IMR-90 (cell line): ENCODE measurements around the gene KCNMA1. TPM values are rescaled to one million over a fixed set of nuclear protein-coding genes. Genes with fewer than 3 reads are reported as not detected.

Experiments
- ATAC-seq: fragments of 200-7000 bp; cut with Tn5 transposase; 2 replicates; pipeline ENCODE4 v1.9.1; 2020; ENCODE audit warnings: low read depth, mild to moderate bottlenecking, moderate library complexity
- BruUV-seq: library from RNA; stranded (reverse); fragments of 400-500 nt; replicated peaks from 2 replicates; lab custom pipeline; 2021; lab: Mats Ljungman, UMichigan
- CTCF ChIA-PET: fragments of 300-600 bp; formaldehyde crosslinking; extraction: SDS; loops from one replicate; lab custom pipeline; 2021; ENCODE audit warnings: antibody characterized with exemption; lab: Yijun Ruan, JAX
- POLR2A ChIA-PET: fragments of 300-600 bp; sonication (Branson Sonifier 250); formaldehyde crosslinking; loops from one replicate; lab custom pipeline; 2022; ENCODE audit warnings: antibody characterized with exemption; ENCODE audit not compliant: unreplicated experiment; lab: Charles Lee
- DNase-seq: peaks from one replicate; pipeline ENCODE4 v3.0.0; 2013
- H2AFZ ChIP-seq: replicated peaks from 2 replicates; pipeline ENCODE3; 2013; ENCODE audit warnings: low read length, mild to moderate bottlenecking; ENCODE audit not compliant: poor library complexity
- H2AK5ac ChIP-seq: 2 replicates; pipeline ENCODE4 v1.6.1; 2013; ENCODE audit warnings: low read depth, low read length, inconsistent platforms
- H2AK9ac ChIP-seq: replicated peaks from 2 replicates; pipeline ENCODE3; 2013; ENCODE audit warnings: mild to moderate bottlenecking, low read depth, low read length, moderate library complexity; ENCODE audit not compliant: poor library complexity
- H2BK120ac ChIP-seq: 2 replicates; pipeline ENCODE4 v1.6.1; 2013; ENCODE audit warnings: low read depth, low read length, inconsistent platforms
- H2BK15ac ChIP-seq: 3 replicates; pipeline ENCODE4 v1.6.1; 2013; ENCODE audit warnings: low read depth, low read length, inconsistent platforms
- H2BK20ac ChIP-seq: 2 replicates; pipeline ENCODE4 v1.6.1; 2013; ENCODE audit warnings: low read depth, mild to moderate bottlenecking, inconsistent platforms, low read length, moderate library complexity
- H2BK5ac ChIP-seq: 2 replicates; pipeline ENCODE4 v1.6.1; 2013; ENCODE audit warnings: mild to moderate bottlenecking, low read depth, low read length, inconsistent platforms; ENCODE audit not compliant: poor library complexity, severe bottlenecking
- H3K14ac ChIP-seq: replicated peaks from 2 replicates; pipeline ENCODE4 v1.6.1; 2013; ENCODE audit warnings: low read depth, low read length, inconsistent platforms
- H3K18ac ChIP-seq: 2 replicates; pipeline ENCODE4 v1.6.1; 2013; ENCODE audit warnings: low read depth, low read length, control low read depth
- H3K23ac ChIP-seq: 2 replicates; pipeline ENCODE4 v1.6.1; 2013; ENCODE audit warnings: low read depth, low read length, inconsistent platforms
- H3K27ac ChIP-seq: 2 replicates; pipeline ENCODE4 v1.5.1; 2013; ENCODE audit warnings: mild to moderate bottlenecking, control low read depth, low read length; ENCODE audit not compliant: insufficient read depth
- H3K27me3 ChIP-seq: 2 replicates; pipeline ENCODE4 v1.6.1; 2013; ENCODE audit warnings: low read length; ENCODE audit not compliant: control insufficient read depth, insufficient read depth
- H3K36me3 ChIP-seq: 2 replicates; pipeline ENCODE4 v1.6.1; 2013; ENCODE audit warnings: low read length, mixed read lengths; ENCODE audit not compliant: control insufficient read depth, insufficient read depth
- H3K4ac ChIP-seq: 2 replicates; pipeline ENCODE4 v1.6.1; 2013; ENCODE audit warnings: low read depth, low read length, inconsistent platforms
- H3K4me1 ChIP-seq: 2 replicates; pipeline ENCODE4 v1.6.1; 2013; ENCODE audit warnings: low read length, mixed read lengths; ENCODE audit not compliant: control insufficient read depth, insufficient read depth
- H3K4me2 ChIP-seq: 2 replicates; pipeline ENCODE4 v1.6.1; 2013; ENCODE audit warnings: low read depth, mild to moderate bottlenecking, control low read depth, low read length, moderate library complexity
- H3K4me3 ChIP-seq: 2 replicates; pipeline ENCODE4 v1.5.1; 2013; ENCODE audit warnings: low read depth, mild to moderate bottlenecking, control low read depth, low read length, moderate library complexity; ENCODE audit not compliant: insufficient read depth
- H3K56ac ChIP-seq: 2 replicates; pipeline ENCODE4 v1.6.1; 2013; ENCODE audit warnings: low read length, inconsistent platforms; ENCODE audit not compliant: insufficient read depth; ENCODE audit errors: extremely low read depth
- H3K79me1 ChIP-seq, 2 experiments: 2 replicates each; pipeline ENCODE4 v1.6.1; 2013; ENCODE audit warnings: low read length in 2 of 2, inconsistent platforms in 1 of 2, low read depth in 1 of 2
- H3K9ac ChIP-seq: 2 replicates; pipeline ENCODE4 v1.6.1; 2013; ENCODE audit warnings: low read depth, low read length, control low read depth
- H3K9me1 ChIP-seq: 2 replicates; pipeline ENCODE4 v1.6.1; 2013; ENCODE audit warnings: low read length, inconsistent platforms; ENCODE audit not compliant: insufficient read depth
- H3K9me3 ChIP-seq: 2 replicates; pipeline ENCODE4 v1.6.1; 2013; ENCODE audit warnings: low read length; ENCODE audit not compliant: control insufficient read depth, insufficient read depth
- H4K20me1 ChIP-seq: 2 replicates; pipeline ENCODE4 v1.6.1; 2013; ENCODE audit warnings: low read length, inconsistent platforms; ENCODE audit not compliant: insufficient read depth
- H4K5ac ChIP-seq: 2 replicates; pipeline ENCODE4 v1.6.1; 2013; ENCODE audit warnings: mild to moderate bottlenecking, low read depth, low read length, control low read depth
- H4K8ac ChIP-seq, 2 experiments: 2 replicates each; pipeline ENCODE4 v1.6.1; 2013; ENCODE audit warnings: low read depth in 2 of 2, low read length in 2 of 2, control low read depth in 1 of 2, inconsistent platforms in 1 of 2
- H4K91ac ChIP-seq: 2 replicates; pipeline ENCODE4 v1.6.1; 2013; ENCODE audit warnings: low read depth, low read length, inconsistent platforms; ENCODE audit not compliant: insufficient read depth
- CEBPB ChIP-seq: IDR thresholded peaks from 2 replicates; pipeline ENCODE4 v1.6.1; 2012; ENCODE audit warnings: low read depth, low read length, improper control_type of control experiment
- CTCF ChIP-seq: conservative IDR thresholded peaks from 2 replicates; pipeline ENCODE4 v1.5.1; 2012; ENCODE audit warnings: mild to moderate bottlenecking, low read depth, low read length, improper control_type of control experiment
- ELK1 ChIP-seq: fragments of 150-350 bp; IDR thresholded peaks from 2 replicates; pipeline ENCODE4 v1.6.1; 2016; ENCODE audit warnings: low read depth, mild to moderate bottlenecking, low read length, moderate library complexity, borderline replicate concordance
- FOS ChIP-seq: fragments of 150-350 bp; IDR thresholded peaks from 2 replicates; pipeline ENCODE4 v1.6.1; 2016; ENCODE audit warnings: low read depth, low read length
- MAFK ChIP-seq: IDR thresholded peaks from 2 replicates; pipeline ENCODE4 v1.6.1; 2012; ENCODE audit warnings: low read depth, low read length, improper control_type of control experiment
- MXI1 ChIP-seq: IDR thresholded peaks from 2 replicates; pipeline ENCODE4 v1.6.1; 2012; ENCODE audit warnings: low read depth, mild to moderate bottlenecking, low read length, moderate library complexity, borderline replicate concordance
- NFE2L2 ChIP-seq: fragments of 150-350 bp; IDR thresholded peaks from 2 replicates; pipeline ENCODE4 v1.6.1; 2016; ENCODE audit warnings: low read depth, mild to moderate bottlenecking, low read length
- RFX5 ChIP-seq: IDR thresholded peaks from 2 replicates; pipeline ENCODE4 v1.8.0; 2012; ENCODE audit warnings: low read depth, mild to moderate bottlenecking, low read length, moderate library complexity
- SMC3 ChIP-seq: fragments of 150-350 bp; IDR thresholded peaks from 2 replicates; pipeline ENCODE4 v1.6.1; 2016; ENCODE audit warnings: low read depth, mild to moderate bottlenecking, antibody characterized with exemption, low read length, moderate library complexity
- WGBS, 2 experiments: methylation state at CpG; one replicate each; pipeline versions ENCODE4 v1.1.5 to v1.1.7; 2013; ENCODE audit warnings: missing lambda C conversion rate in 2 of 2; ENCODE audit not compliant: insufficient read length in 1 of 2; ENCODE audit errors: extremely low coverage in 2 of 2; 5-methylcytosine and 5-hydroxymethylcytosine counted together
- dilution Hi-C: fragments of 300-500 bp; cut with HindIII; formaldehyde crosslinking; loops from one replicate; pipeline ENCODE4 v1.14.3; 2018; ENCODE audit warnings: low sequenced_read_pairs; ENCODE audit not compliant: unreplicated experiment
- in situ Hi-C: fragments of 300-500 bp; cut with MboI; formaldehyde crosslinking; loops from 3 replicates; pipeline ENCODE4 v1.14.3; 2019; ENCODE audit warnings: low sequenced_read_pairs, inconsistent platforms, mixed read lengths
- intact Hi-C: fragments of 100-400 bp; cut with micrococcal nuclease; formaldehyde crosslinking; loops from 2 replicates; pipeline ENCODE4 v1.10.0; 2022
- polyA plus RNA-seq, 3 experiments: library from polyadenylated mRNA; depleted of rRNA; stranded (reverse); fragments of >200 nt; gene quantifications; 2 replicates each; pipeline ENCODE4 v1.2.3, GENCODE V29; 2012; ENCODE audit warnings: low replicate concordance in 1 of 3
- total RNA-seq: library from RNA; depleted of rRNA; stranded (reverse); fragments of >200 nt; gene quantifications from 2 replicates; pipeline ENCODE4 v1.2.3, GENCODE V29; 2012

The KCNMA1 gene
- total and polyA plus RNA-seq, 2 of the 4 experiments (the other 2 are of a cell fraction): 25.6 to 29.6 TPM

- BruUV-seq: no TSS peak
- Histone ChIP-seq H3K4me1 (peaks cover 5% of the 10 kb centered on the region), H3K79me1 (no peaks in the 10 kb centered on the region), H2AFZ (no peak overlapping the region), H4K8ac (no peak overlapping the region), H3K56ac (no peak overlapping the region), H3K23ac (no peak overlapping the region), H3K14ac (0 out of 2 replicates have a peak overlapping the region, but pooled peaks have one; percentile 21), H3K4ac (no peak overlapping the region), H3K18ac (no peak overlapping the region), H4K91ac (no peak overlapping the region), H2BK120ac (no peak overlapping the region), H2BK5ac (no peak overlapping the region), H3K27me3 (no peaks in the 10 kb centered on the region), H3K36me3 (no peaks in the 10 kb centered on the region), H2AK9ac (no peak overlapping the region), H2BK20ac (no peak overlapping the region), H3K9ac (no peak overlapping the region), H4K20me1 (no peaks in the 10 kb centered on the region), H2BK15ac (no peak overlapping the region), H3K9me1 (0 out of 2 replicates have a peak, but pooled peaks cover 8% of the 10 kb centered on the region), H3K4me2 (no peak overlapping the region), H3K4me3 (no peak overlapping the region), H3K9me3 (no peaks in the 10 kb centered on the region), H2AK5ac (no peak overlapping the region), H4K5ac (no peak overlapping the region), H3K27ac (no peak overlapping the region)
- no peak for ATAC-seq
- intact Hi-C loops (loop anchor here (10.0 kb wide), 1 partner anchor 248 kb away; no protein-coding TSS in a partner anchor), in situ Hi-C loops (no loop called here), dilution Hi-C loops (no loop called here)
- WGBS, 2 experiments: no CpG with 5 or more reads among the region's 2 CpGs
- CTCF ChIA-PET: interaction anchor here (0.7 kb wide), 1 partner anchor 13 kb away, joined by 3 read pairs; no protein-coding TSS in a partner anchor
- POLR2A ChIA-PET: no interaction called here
- no peak for DNase-seq
- no peak for TF ChIP-seq RFX5
- no peak for TF ChIP-seq SMC3
- no peak for TF ChIP-seq NFE2L2
- TF ChIP-seq CEBPB: no peak
- no peak for TF ChIP-seq FOS
- no peak for TF ChIP-seq ELK1
- TF ChIP-seq CTCF: no peak
- TF ChIP-seq MAFK: no peak
- TF ChIP-seq MXI1: no peak
Observed at GRCh38 chr10:77256346-77256745, 381.3 kb downstream of the KCNMA1 start.
